ENCODE data around the gene IRS2. TPM values are rescaled to one million over a fixed set of nuclear protein-coding genes. Genes with fewer than 3 reads are reported as not detected.
"Not testable (repeated sequence)": the region's sequence is repeated elsewhere in the genome, so short reads cannot be mapped to it uniquely, and the experiment has no call there.

IRS2 gene, protein sequence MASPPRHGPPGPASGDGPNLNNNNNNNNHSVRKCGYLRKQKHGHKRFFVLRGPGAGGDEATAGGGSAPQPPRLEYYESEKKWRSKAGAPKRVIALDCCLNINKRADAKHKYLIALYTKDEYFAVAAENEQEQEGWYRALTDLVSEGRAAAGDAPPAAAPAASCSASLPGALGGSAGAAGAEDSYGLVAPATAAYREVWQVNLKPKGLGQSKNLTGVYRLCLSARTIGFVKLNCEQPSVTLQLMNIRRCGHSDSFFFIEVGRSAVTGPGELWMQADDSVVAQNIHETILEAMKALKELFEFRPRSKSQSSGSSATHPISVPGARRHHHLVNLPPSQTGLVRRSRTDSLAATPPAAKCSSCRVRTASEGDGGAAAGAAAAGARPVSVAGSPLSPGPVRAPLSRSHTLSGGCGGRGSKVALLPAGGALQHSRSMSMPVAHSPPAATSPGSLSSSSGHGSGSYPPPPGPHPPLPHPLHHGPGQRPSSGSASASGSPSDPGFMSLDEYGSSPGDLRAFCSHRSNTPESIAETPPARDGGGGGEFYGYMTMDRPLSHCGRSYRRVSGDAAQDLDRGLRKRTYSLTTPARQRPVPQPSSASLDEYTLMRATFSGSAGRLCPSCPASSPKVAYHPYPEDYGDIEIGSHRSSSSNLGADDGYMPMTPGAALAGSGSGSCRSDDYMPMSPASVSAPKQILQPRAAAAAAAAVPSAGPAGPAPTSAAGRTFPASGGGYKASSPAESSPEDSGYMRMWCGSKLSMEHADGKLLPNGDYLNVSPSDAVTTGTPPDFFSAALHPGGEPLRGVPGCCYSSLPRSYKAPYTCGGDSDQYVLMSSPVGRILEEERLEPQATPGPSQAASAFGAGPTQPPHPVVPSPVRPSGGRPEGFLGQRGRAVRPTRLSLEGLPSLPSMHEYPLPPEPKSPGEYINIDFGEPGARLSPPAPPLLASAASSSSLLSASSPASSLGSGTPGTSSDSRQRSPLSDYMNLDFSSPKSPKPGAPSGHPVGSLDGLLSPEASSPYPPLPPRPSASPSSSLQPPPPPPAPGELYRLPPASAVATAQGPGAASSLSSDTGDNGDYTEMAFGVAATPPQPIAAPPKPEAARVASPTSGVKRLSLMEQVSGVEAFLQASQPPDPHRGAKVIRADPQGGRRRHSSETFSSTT (N-terminal part only)
- total RNA-seq: 1 to 10 TPM; 2.8 TPM

DNA sequence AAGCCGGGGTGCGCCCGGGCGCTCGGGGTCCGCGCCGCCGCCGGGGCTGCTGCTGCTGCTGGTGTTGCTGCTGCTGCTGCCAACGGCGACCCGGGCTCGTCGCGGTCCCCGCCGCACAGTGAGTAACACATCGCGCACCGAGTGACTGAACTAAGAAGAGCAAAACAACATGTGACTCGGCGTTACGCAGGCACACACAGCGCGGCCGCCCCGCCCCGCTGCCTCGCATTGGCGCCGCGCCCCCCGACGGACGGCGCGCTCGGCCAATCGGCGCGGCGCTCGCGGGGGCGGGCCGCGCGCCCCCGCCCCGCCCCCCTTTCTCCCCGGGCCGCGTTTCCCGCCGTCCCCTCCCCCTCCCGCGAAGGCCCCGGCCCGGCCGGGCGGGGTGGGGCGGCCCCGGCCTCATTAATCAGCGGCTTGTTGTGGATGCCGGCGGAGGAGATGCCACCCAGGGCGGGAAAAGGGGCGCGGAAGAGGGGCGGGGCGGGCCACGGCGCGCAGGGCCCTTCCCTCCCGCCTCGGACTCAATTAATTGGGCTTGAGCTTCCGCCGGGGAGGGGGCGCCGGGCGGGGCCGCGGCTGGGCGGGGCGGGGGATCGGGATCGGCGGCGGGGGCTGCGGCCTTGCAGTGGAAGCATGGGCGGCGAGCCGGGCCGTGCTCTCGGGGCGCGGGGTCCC lies at the start of gene IRS2:
Gene IRS2, minus strand, starts transcription at position 127 of the 678 bp plus-strand sequence. CDS start 530 bp downstream, outside the sequence.
- Mint-ChIP-seq H3K4me1 (ENCODE audit: low read depth) (peaks cover 9% of the 10 kb centered on the region), H3K36me3 (ENCODE audit: low read depth) (peaks cover 3% of the 10 kb centered on the region), H3K9me3 (no peaks in the 10 kb centered on the region), H3K27me3 (peaks cover 13% of the 10 kb centered on the region), H3K4me3 (peak within 1 kb of the TSS; percentile 72), H3K27ac (peak within 1 kb of the TSS; percentile 52)
- peak; percentile 90 for ATAC-seq
- POLR2A ChIA-PET: interaction anchor here (0.8 to 1.5 kb wide), 2 partner anchors 12 to 16 kb away, joined by 4 to 7 read pairs; no protein-coding TSS in a partner anchor
- CTCF ChIA-PET: no interaction called here
- intact Hi-C loops (cut with micrococcal nuclease): no loop called here
- DNase-seq: peak; percentile 94
- TF ChIP-seq, protein P1, sequence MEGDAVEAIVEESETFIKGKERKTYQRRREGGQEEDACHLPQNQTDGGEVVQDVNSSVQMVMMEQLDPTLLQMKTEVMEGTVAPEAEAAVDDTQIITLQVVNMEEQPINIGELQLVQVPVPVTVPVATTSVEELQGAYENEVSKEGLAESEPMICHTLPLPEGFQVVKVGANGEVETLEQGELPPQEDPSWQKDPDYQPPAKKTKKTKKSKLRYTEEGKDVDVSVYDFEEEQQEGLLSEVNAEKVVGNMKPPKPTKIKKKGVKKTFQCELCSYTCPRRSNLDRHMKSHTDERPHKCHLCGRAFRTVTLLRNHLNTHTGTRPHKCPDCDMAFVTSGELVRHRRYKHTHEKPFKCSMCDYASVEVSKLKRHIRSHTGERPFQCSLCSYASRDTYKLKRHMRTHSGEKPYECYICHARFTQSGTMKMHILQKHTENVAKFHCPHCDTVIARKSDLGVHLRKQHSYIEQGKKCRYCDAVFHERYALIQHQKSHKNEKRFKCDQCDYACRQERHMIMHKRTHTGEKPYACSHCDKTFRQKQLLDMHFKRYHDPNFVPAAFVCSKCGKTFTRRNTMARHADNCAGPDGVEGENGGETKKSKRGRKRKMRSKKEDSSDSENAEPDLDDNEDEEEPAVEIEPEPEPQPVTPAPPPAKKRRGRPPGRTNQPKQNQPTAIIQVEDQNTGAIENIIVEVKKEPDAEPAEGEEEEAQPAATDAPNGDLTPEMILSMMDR (IDR thresholded peaks at IDR 0.05): no peak

DNA sequence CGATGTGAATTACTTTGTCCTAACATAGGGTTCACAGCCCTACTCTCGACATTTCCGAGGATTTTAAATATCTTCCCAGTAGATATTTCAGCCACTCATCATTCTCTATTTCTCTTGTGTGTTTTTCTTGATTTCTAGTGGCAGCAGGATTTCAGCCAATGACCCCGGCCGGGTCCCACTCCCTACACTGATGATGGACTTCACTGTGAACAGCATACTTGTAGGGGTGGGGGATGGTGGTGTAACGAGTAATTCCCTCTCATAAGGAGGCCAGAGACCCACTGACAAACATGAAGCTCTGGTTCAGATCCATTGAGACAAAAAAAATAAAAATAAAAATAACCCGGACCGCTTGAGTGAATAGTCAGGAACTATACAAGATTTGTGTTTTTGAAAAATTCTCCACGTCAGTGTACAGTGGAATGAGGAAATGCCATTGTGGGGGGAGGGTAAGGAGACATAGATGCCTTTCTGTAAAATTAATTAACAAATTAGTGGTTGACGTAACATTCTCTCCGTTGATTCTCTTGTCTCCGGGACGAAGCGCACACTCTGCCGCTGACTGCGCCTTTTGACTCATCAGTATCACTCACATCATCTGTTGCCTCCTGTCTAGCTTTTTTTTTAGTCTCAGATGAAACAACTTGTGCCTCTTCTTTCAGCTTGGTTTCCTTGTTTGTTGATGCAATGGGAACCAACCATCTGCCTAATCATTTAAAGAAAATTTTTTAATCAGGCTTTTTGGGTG lies 48.8 kb upstream of the IRS2 start:
- Mint-ChIP-seq H3K36me3 (ENCODE audit: low read depth) (no peaks in the 10 kb centered on the region), H3K4me3 (no peak overlapping the region), H3K27ac (no peak overlapping the region), H3K27me3 (peaks cover 28% of the 10 kb centered on the region), H3K9me3 (no peaks in the 10 kb centered on the region), H3K4me1 (ENCODE audit: low read depth) (peaks cover 1% of the 10 kb centered on the region)
- ChIA-PET POLR2A (no interaction called here), CTCF (interaction anchor here (0.5 kb wide), 1 partner anchor 280 kb away, joined by 3 read pairs; no protein-coding TSS in a partner anchor)
- TF ChIP-seq, protein P1 (IDR thresholded peaks at IDR 0.05): no peak
- ATAC-seq: no peak
- intact Hi-C loops (cut with micrococcal nuclease): no loop called here
- no peak for DNase-seq

DNA sequence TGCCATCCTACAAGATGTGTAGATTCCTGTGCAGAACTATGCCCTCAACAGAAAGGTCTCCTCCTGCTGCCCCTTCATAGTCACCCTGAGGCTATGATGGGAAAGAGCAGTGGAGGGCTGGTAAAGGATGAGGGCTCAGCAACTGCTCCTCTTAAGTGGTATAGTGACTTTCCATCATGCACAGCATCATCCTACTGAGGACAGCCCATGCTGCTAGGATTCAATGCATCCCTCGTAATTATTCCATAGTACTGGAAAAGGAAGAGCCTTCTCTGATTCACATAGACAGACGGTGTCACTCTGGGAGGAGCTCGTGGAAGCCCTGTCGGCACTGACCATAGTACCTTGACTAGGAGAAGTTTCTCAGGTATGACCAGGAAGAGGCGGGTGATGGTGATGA lies 47.6 kb upstream of the IRS2 start:
- no peaks in the 10 kb centered on the region for H3K4me1 Mint-ChIP-seq (ENCODE audit: low read depth)
- ATAC-seq: no peak
- no peak overlapping the region for H3K27ac Mint-ChIP-seq
- TF ChIP-seq, protein P1 (IDR thresholded peaks at IDR 0.05): no peak
- H3K4me3 Mint-ChIP-seq: no peak overlapping the region
- ChIA-PET CTCF (no interaction called here), POLR2A (no interaction called here)
- intact Hi-C loops (cut with micrococcal nuclease): no loop called here
- no peaks in the 10 kb centered on the region for H3K36me3 Mint-ChIP-seq (ENCODE audit: low read depth)
- no peaks in the 10 kb centered on the region for H3K9me3 Mint-ChIP-seq
- DNase-seq: no peak
- H3K27me3 Mint-ChIP-seq: peaks cover 22% of the 10 kb centered on the region

DNA sequence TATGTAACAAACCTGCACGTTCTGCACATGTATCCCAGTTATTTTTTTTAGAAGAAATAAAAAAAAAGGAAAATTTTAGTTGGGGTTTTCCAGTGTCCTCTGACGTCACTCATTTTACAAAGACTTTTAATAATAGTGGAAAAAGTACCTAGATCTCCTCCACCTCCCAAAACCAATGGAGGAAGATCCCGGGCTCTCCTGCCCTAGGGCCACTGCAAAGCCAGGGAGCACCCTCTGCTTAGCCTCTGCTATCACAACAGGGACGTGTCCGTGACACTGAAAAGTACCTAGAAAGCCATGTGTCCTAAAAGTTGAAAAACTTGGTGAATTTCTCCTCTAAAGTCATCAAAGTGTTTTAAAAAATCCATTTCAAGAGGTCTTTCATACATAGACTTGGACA lies 46.7 kb upstream of the IRS2 start:
- DNase-seq (no peak), ATAC-seq (no peak)
- ChIA-PET POLR2A (no interaction called here), CTCF (no interaction called here)
- intact Hi-C loops (cut with micrococcal nuclease): no loop called here
- TF ChIP-seq, protein P1 (IDR thresholded peaks at IDR 0.05): no peak
- Mint-ChIP-seq H3K4me3 (no peak overlapping the region), H3K36me3 (ENCODE audit: low read depth) (no peaks in the 10 kb centered on the region), H3K9me3 (no peaks in the 10 kb centered on the region), H3K27ac (no peak overlapping the region), H3K27me3 (peaks cover 23% of the 10 kb centered on the region), H3K4me1 (ENCODE audit: low read depth) (no peaks in the 10 kb centered on the region)

DNA sequence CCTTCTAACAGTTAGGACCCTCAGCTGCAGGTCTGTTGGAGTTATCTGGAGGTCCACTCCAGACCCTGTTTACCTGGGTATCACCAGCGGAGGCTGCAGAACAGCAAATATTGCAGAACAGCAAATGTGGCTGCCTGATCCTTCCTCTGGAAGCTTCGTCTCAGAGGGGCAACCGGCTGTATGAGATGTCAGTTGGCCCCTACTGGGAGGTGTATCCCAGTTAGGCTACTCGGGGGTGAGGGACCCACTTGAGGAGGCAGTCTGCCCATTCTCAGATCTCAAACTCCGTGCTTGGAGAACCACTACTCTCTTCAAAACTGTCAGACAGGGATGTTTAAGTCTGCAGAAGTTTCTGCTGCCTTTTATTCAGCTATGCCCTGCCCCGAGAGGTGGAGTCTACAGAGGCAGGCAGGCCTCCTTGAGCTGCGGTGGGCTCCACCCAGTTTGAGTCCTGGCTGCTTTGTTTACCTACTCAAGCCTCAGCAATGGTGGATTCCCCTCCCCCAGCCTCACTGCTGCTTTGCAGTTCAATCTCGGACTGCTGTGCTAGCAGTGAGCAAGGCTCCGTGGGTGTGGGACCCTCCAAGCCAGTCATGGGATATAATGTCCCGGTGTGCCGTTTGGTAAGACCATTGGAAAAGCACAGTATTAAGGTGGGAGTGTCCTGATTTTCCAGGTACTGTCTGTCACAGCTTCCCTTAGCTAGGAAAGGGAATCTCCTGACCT lies 42.4 kb upstream of the IRS2 start:
- H3K36me3 Mint-ChIP-seq (ENCODE audit: low read depth); H3K4me1 Mint-ChIP-seq (ENCODE audit: low read depth); H3K9me3 Mint-ChIP-seq; H3K4me3 Mint-ChIP-seq; DNase-seq; H3K27ac Mint-ChIP-seq; intact Hi-C loops (cut with micrococcal nuclease); ATAC-seq; POLR2A ChIA-PET: not testable (repeated sequence)
- H3K27me3 Mint-ChIP-seq: peaks cover 24% of the 10 kb centered on the region
- CTCF ChIA-PET: interaction anchor here (0.8 kb wide), 1 partner anchor 23 kb away, joined by 3 read pairs; no protein-coding TSS in a partner anchor

DNA sequence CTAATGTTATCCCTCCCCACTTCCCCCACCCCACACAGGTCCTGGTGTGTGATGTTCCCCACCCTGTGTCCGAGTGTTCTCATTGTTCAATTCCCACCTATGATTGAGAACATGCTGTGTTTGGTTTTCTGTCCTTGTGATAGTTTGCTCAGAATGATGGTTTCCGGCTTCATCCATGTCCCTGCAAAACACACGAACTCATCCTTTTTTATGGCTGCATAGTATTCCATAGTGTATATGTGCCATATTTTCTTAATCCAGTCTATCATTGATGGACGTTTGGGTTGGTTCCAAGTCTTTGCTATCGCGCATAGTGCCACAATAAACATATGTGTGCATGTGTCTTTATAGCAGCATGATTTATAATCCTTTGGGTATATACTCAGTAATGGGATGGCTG lies 36.8 kb upstream of the IRS2 start:
- DNase-seq; H3K36me3 Mint-ChIP-seq (ENCODE audit: low read depth); H3K9me3 Mint-ChIP-seq; ATAC-seq; POLR2A ChIA-PET; H3K4me1 Mint-ChIP-seq (ENCODE audit: low read depth); CTCF ChIA-PET; H3K4me3 Mint-ChIP-seq; H3K27ac Mint-ChIP-seq; intact Hi-C loops (cut with micrococcal nuclease): not testable (repeated sequence)
- H3K27me3 Mint-ChIP-seq: peaks cover 20% of the 10 kb centered on the region

Data from activated CD8-positive, alpha-beta T cell treated with anti-CD3 and anti-CD28 coated beads for 36 hours (primary cell).